Peyer's patch (tissue), 4 donors: ENCODE results near the gene SRD5A3. TPM values are rescaled to one million over a fixed set of nuclear protein-coding genes. Genes with fewer than 3 reads are reported as not detected.
"Not testable (repeated sequence)": the region's sequence is repeated elsewhere in the genome, so short reads cannot be mapped to it uniquely, and the experiment has no call there.

Source experiments
- DNase-seq, 3 donors: peaks; one replicate each; pipeline ENCODE4 v3.0.0-alpha.2; 2017 to 2019
- H3K27ac ChIP-seq, 4 donors: fragments of 200-600 bp; sonication (generic); one replicate each; pipeline ENCODE4 v1.5.1; 2016 to 2019
- H3K27me3 ChIP-seq, 2 donors: fragments of 200-600 bp; sonication (generic); one replicate each; pipeline ENCODE4 v1.5.1; 2019
- H3K36me3 ChIP-seq, 3 donors: fragments of 200-600 bp; sonication (generic); one replicate each; pipeline ENCODE4 v1.5.1; 2016 to 2019
- H3K4me1 ChIP-seq, 4 donors: fragments of 200-600 bp; sonication (generic); one replicate each; pipeline ENCODE4 v1.5.1; 2016 to 2019
- H3K4me3 ChIP-seq, 4 donors: fragments of 200-600 bp; sonication (generic); 1 replicate in 3 of 4; 2 replicates in 1 of 4; pipeline ENCODE4 v1.5.1; 2016 to 2019; ENCODE audit warnings: mild to moderate bottlenecking in 1 of 4
- H3K9me3 ChIP-seq, 4 donors: fragments of 200-600 bp; sonication (generic); one replicate each; pipeline ENCODE4 v1.5.1; 2016 to 2019; ENCODE audit warnings: mild to moderate bottlenecking in 1 of 4
- CTCF ChIP-seq, 6 experiments: fragments of 450-650 bp in 4 of 6; fragments of 200-600 bp in 2 of 6; sonication (generic) in 1 of 6; IDR thresholded peaks; one replicate each; pipeline ENCODE4 v1.5.1; 2017 to 2019; ENCODE audit warnings: antibody characterized with exemption in 6 of 6, mild to moderate bottlenecking in 3 of 6, moderate library complexity in 1 of 6
- POLR2A ChIP-seq, 2 donors: fragments of 450-650 bp; IDR thresholded peaks; one replicate each; pipeline ENCODE4 v1.5.1; 2017; ENCODE audit warnings: antibody characterized with exemption in 2 of 2, mild to moderate bottlenecking in 2 of 2, moderate library complexity in 2 of 2
- total RNA-seq, 4 donors: library from RNA; depleted of rRNA; stranded (reverse); fragments of >200 nt; gene quantifications; one replicate each; pipeline ENCODE4 v1.1.0, GENCODE V29; 2016

Gene SRD5A3
- total RNA-seq, 4 donors from 2014 or later, result 1.7 to 19.6 (median 9.4) TPM

DNA sequence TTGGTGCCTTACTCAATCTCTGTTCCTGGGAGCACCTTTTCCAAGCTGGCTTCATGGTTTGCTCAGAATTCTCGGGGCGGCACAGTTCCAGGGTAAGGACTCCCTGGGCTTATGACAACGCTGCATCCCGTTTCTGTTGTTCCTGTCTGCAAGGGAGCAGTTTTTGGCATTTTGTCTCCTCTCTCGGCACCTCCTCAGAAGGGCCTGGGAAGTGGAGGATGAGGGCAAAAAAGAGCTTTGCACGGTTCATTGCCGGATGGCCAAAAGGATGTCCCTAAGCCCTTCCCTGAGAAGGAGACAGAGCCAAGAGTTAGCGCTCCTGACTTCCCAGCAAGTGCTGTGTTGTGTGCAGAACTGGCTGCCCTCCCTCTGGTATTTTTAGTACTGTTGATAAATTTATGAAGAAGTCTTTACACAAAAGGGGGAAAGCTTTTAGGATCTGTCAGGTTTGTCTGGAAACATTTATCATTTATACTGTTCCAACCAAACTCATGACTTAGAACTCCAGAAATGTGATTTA lies 13.4 kb downstream of the SRD5A3 start:
- peak overlapping the region in 2 of 4 donors; percentile 8 to 58 for H3K27ac ChIP-seq
- H3K36me3 ChIP-seq, result no peaks in the 10 kb centered on the region
- H3K4me3 ChIP-seq, result no peak overlapping the region
- TF ChIP-seq POLR2A (IDR thresholded peaks at IDR 0.05) (no peak), CTCF (IDR thresholded peaks at IDR 0.05) (no peak)
- no peaks in the 10 kb centered on the region for H3K27me3 ChIP-seq
- DNase-seq, result no peak
- no peaks in the 10 kb centered on the region for H3K9me3 ChIP-seq
- peaks cover 0 to 22% (median 2%) of the 10 kb centered on the region in 4 donors for H3K4me1 ChIP-seq

DNA sequence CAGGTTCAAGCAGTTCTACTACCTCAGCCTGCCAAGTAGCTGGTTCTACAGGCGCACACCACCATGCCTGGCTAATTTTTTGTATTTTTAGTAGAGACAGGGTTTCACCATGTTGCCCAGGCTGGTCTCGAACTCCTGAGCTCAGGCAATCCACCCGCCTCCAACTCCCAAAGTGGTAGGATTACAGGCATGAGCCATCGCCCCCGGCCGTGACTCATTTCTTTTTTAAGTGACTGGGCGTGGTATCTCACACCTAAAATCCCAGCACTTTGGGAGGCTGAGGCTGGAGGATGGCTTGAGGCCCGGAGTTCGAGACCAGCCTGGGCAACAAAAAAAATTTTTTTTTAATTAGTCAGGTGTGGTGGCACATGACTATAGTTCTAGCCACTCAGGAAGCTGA lies 16.9 kb downstream of the SRD5A3 start:
- H3K4me3 ChIP-seq, H3K9me3 ChIP-seq, DNase-seq, H3K36me3 ChIP-seq, H3K27me3 ChIP-seq, H3K27ac ChIP-seq: not testable (repeated sequence)
- peaks cover 0 to 11% (median 2%) of the 10 kb centered on the region in 4 donors for H3K4me1 ChIP-seq

- no peak for DNase-seq
- Histone ChIP-seq H3K4me3 (no peak overlapping the region), H3K27ac (no peak overlapping the region), H3K4me1 (peaks cover 0 to 5% (median 1%) of the 10 kb centered on the region in 4 donors), H3K27me3 (no peaks in the 10 kb centered on the region), H3K36me3 (no peaks in the 10 kb centered on the region), H3K9me3 (no peaks in the 10 kb centered on the region)
- TF ChIP-seq CTCF (IDR thresholded peaks at IDR 0.05) (no peak), POLR2A (IDR thresholded peaks at IDR 0.05) (no peak)
Measured at GRCh38 chr4:55363691-55364351, 17.8 kb downstream of the SRD5A3 start.

DNA sequence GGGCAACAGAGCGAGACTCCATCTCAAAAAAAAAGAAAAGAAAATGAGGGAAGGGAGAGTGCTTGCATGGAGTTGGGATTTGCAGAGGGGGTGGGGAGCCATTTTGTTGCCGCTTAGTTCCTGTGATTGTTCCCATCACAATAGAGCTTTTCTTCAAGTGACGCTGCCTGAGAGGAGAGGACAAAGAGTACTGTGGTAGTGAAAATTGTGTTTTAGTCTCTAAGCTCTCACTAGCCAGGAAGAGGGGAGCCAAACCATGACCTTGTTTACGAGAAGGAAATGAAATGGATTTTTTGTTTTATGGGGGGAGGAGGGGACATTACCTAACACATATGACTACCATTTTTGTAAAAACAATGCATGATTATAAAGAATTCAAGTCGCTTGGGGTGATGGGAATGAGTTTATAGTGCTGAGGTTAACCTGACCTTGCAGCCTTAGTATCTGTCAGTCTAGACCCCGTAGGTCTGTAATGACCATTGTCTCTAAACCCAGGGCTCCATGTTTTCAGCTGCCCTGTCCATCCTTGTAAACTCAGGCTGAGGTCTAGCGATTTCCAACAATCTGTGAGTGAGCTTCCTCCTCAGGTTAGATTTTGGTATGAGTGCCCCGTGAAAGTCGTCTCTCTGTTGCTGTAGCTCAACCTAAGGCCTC lies 18.8 kb downstream of the SRD5A3 start:
- no peaks in the 10 kb centered on the region for H3K4me1 ChIP-seq
- H3K27ac ChIP-seq, result no peak overlapping the region
- TF ChIP-seq POLR2A (IDR thresholded peaks at IDR 0.05), result no peak
- TF ChIP-seq CTCF (IDR thresholded peaks at IDR 0.05), result no peak
- DNase-seq, result no peak
- no peaks in the 10 kb centered on the region for H3K36me3 ChIP-seq
- no peak overlapping the region for H3K4me3 ChIP-seq
- no peaks in the 10 kb centered on the region for H3K9me3 ChIP-seq
- no peaks in the 10 kb centered on the region for H3K27me3 ChIP-seq

- Histone ChIP-seq H3K9me3 (no peaks in the 10 kb centered on the region), H3K27ac (no peak overlapping the region), H3K27me3 (no peaks in the 10 kb centered on the region), H3K36me3 (no peaks in the 10 kb centered on the region), H3K4me1 (no peaks in the 10 kb centered on the region), H3K4me3 (no peak overlapping the region)
- no peak for TF ChIP-seq CTCF (IDR thresholded peaks at IDR 0.05)
- TF ChIP-seq POLR2A (IDR thresholded peaks at IDR 0.05), result no peak
- DNase-seq, result no peak
Measured at GRCh38 chr4:55365345-55365728, 19.3 kb downstream of the SRD5A3 start.

- H3K9me3 ChIP-seq, result no peaks in the 10 kb centered on the region
- no peaks in the 10 kb centered on the region for H3K27me3 ChIP-seq
- no peak overlapping the region for H3K4me3 ChIP-seq
- TF ChIP-seq POLR2A (IDR thresholded peaks at IDR 0.05), result no peak
- no peak for TF ChIP-seq CTCF (IDR thresholded peaks at IDR 0.05)
- H3K27ac ChIP-seq, result no peak overlapping the region
- no peaks in the 10 kb centered on the region for H3K36me3 ChIP-seq
- no peak for DNase-seq
- H3K4me1 ChIP-seq, result no peaks in the 10 kb centered on the region
Measured at GRCh38 chr4:55366621-55367020, 20.6 kb downstream of the SRD5A3 start.
